Measurements from ENCODE around the gene FUBP3.

Gene FUBP3

DNA sequence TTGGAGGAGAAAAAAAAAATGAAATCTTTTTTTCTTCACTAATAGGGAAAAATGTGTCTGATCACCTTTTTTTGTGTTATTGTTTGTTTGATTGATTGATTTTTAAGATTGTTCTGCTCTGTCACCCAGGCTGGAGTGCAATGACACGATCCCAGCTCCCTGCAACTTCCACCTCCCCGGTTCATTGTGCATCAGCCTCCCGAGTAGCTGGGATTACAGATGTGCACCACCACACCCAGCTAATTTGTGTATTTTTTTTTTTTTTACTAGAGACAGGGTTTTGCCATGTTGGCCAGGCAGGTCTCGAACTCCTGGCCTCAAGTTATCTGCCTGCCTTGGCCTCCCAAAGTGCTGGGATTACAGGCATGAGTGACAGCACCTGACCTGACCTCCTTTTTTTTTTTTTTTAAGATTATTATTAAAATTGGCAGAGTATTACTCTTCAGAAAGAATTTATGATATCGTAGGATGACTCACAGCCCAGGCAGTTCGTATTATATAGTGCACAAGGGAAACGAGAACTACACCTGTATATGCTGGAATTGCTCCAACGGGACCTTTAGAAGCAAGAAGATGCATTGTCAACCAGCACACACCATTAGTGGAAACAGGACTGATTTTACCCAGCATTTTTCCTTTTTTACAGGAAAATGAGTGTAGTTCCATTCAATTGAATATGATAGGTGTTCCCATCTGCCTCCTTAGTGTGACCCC, 27.7 kb downstream of the FUBP3 start:
- in situ Hi-C loops (cut with MboI; ENCODE audit: low sequenced_read_pairs): no loop called here

DNA sequence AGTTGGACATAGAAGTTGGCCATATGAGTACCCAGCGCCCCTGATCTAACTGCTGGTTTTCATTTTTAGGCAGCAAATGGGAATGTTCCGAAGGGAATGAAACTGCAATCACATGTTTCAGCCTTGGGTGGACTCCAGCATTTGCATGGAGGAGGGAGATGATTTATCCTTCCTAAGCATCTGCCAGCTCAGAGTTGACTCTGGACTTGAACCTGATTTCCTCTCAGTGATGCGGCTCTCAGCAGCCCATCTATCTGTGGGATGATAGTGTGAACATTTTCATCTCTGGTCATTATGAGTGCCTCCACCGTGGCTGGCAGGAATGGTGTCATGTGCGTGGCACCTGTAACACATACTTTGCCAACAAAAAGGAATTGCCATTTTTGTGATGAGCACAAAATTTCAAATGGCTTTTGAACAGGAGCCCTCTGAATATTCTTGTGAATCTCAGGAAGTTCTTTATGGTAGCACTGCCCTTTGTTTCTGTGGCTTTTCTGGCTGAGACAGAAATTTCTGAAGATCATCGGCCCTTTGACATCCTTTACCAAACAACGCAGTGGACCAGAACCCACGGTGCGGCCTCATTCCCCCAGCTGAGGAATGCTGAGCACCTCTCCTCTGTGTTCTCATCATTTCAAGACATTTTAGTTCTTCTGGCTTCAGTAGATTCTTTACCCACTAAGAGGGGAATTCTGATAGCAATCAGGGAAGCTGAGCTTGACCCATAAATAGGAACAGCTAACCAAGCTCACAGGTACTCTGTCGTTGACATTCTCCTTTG, 28.5 kb downstream of the FUBP3 start:
- in situ Hi-C loops (cut with MboI; ENCODE audit: low sequenced_read_pairs): no loop called here

DNA sequence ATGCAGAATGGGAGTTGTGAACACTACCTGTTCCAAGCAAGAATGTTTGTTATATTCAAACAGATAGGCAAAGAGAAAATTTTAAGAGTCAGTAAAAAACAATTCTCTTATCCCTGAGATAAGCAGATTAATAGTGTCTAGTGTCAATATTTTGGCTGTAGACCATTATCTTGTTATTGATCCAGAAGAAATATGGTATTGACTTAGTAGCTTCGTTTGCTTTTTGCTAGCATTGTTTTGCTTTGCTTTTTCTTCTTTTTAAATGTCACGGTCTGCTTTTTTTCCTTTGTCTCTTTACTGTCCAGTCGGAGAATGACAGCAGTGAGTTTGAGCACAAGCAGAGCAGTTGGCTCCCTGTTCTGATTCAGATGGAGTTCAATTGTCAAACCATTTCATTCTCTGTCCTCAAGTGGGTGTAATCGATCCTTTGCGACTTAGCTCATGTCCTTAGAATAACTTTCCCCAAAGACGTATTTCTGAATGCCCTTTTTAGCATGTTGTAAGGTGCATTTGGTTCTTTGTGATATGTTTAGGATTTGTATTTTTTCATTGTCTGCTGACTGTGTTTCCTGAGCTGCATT, 29.3 kb downstream of the FUBP3 start:
- in situ Hi-C loops (cut with MboI; ENCODE audit: low sequenced_read_pairs): no loop called here

GRCh38 chr9:130609163-130609562, 29.8 kb downstream of the FUBP3 start:
- in situ Hi-C loops (cut with MboI; ENCODE audit: low sequenced_read_pairs): no loop called here

GRCh38 chr9:130610862-130611707, 31.7 kb downstream of the FUBP3 start:
- in situ Hi-C loops (cut with MboI; ENCODE audit: low sequenced_read_pairs): no loop called here

DNA sequence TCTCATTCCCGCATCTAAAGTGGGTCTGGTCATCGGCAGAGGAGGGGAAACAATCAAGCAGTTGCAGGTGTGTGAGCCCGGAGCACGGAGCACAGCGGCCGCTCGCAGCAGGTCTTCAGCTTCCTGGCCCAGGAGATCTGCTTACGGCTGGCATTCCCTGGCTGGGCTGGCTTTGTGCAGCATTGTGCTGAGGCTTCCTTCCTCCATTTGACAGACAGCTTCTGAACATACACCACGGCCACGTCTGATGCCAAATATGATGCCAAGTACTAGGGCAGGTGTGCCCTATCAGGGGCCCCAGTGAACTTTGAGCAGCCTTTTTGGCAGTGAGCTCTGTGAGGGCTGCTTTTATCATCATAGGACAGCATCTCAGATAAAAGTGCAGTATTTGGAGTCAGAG, 37.1 kb downstream of the FUBP3 start:
- in situ Hi-C loops (cut with MboI; ENCODE audit: low sequenced_read_pairs): no loop called here

GRCh38 chr9:130623466-130623865, 44.1 kb downstream of the FUBP3 start:
- in situ Hi-C loops (cut with MboI; ENCODE audit: low sequenced_read_pairs): no loop called here

- in situ Hi-C loops (cut with MboI; ENCODE audit: low sequenced_read_pairs): no loop called here
These were observed 44.8 kb downstream of the FUBP3 start for GRCh38 chr9:130624154-130624553.

DNA sequence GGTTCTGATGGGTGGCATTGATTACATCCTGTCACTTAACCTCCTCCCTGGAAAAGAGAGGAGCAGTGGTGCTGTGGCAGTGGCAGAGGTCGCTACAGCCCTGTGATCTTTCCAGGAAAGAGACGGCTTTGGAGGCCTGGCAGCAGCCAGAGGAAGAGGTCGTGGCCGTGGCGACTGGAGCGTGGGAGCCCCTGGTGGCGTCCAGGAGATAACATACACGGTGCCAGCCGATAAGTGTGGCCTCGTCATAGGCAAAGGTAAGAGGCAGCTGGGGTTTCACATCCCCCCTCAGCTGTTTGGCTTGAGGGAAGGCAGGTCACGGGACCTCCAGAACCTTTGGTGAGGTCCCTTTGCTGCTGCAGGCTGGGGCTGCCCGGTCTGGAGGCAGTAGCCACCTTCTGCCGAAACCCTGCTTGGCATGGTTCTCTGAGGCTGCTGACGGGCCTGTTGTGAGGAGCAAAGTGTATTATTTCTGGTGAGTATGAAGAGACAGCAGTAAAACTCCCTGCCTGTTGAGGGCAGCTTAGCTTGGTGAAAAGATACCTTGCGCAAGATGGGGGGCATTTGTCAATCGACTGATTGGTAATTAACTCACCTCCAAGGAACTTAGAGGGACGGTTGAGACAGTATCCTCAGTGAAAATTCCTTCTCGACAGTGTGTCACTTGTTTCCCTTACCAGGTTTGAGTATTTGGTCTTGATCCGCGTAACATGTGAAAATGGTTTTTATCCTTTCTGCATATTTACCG, 47.0 kb downstream of the FUBP3 start:
- in situ Hi-C loops (cut with MboI; ENCODE audit: low sequenced_read_pairs): no loop called here

DNA sequence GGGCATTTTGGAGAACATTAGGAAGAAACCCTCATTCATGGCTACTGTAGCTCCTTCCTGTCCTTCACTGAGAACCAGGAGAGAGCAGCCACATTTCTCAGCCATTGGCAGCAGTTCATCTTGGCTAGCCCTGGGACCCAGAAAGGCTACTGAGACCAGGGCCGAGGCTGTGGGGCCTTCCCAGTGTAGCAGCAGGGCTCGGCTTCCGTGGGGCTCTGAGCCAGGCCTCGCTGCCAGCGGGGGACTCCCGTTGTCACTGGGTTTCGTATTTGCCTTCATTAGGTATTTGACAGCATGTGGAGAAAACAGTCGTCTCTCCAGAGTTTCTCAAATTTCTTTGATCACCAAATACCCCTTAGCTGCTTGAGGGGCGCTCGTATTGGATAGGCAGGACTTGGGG, 47.7 kb downstream of the FUBP3 start:
- in situ Hi-C loops (cut with MboI; ENCODE audit: low sequenced_read_pairs): no loop called here

DNA sequence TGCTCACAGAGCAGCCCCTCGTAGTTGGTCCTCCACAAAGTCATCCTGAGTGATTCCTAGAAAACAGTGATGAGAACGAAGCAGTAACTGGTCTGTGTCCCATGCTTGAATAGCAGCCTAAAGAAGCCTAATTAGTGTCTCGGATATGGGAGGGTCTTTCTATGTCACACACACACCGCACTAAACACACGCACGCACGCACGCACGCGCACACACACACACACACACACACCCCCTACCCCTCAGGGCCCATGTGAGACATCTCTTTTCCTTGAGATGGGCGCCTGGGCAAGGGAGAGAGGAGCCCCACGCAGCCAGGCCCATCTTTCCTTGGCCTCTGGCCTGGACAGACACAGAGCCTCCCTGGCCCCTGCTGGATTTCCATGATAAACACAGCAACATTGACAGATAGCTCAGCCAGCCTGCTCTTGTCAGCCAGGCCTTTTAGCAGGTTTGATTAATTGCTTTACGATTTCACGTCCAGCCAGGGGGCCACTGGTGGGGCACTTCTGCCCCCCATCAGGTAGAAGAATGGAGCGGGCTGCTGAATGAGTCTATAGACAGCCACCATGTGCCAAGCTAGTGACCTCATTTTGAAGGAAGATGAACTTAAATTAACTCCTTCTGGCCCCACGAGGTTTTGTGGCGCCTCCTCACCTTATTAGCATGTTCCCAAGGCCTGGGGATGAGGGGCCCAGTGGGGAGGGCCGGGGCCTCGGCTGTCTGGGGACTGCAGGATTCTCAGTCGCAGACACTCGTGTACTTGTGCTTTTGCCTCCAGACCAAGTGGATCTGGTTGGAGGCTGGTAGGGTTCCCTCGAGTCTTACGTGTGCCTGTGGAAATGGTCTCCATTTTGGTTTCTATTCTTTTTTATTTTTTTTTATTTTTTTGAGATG, 48.8 kb downstream of the FUBP3 start:
- in situ Hi-C loops (cut with MboI; ENCODE audit: low sequenced_read_pairs): no loop called here

DNA sequence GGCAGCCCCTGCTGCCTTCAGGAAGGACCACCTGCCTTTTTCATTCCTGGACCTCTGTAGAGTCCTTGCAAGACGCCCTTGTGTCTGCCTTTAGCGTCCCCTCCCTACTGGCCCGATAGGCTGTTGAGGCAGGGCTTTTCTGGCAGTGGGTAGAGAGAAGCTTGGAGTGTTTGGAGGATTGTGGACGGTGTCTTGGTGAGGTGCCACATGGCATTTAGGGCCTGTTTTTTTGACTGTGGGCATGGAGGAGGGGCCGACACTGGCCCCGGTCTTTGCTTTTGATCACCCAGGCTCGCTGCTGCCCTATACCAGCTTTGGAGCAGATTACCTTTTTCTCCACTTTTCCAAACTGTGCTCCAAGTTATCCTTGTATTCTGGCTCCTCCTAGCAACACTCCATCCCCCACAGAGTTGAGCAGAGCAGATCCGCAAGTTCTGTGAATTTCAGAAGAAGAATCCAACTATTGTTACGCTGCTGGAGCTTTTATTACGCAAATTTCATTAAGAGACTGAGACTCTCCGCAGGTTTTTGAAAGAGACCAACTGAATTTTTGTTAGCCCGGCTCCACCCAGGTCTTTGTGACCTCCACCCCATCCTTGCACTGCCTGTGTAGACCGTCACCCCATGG, 50.2 kb downstream of the FUBP3 start:
- in situ Hi-C loops (cut with MboI; ENCODE audit: low sequenced_read_pairs): no loop called here

GRCh38 chr9:130630071-130630450, 50.7 kb downstream of the FUBP3 start:
- in situ Hi-C loops (cut with MboI; ENCODE audit: low sequenced_read_pairs): no loop called here

DNA sequence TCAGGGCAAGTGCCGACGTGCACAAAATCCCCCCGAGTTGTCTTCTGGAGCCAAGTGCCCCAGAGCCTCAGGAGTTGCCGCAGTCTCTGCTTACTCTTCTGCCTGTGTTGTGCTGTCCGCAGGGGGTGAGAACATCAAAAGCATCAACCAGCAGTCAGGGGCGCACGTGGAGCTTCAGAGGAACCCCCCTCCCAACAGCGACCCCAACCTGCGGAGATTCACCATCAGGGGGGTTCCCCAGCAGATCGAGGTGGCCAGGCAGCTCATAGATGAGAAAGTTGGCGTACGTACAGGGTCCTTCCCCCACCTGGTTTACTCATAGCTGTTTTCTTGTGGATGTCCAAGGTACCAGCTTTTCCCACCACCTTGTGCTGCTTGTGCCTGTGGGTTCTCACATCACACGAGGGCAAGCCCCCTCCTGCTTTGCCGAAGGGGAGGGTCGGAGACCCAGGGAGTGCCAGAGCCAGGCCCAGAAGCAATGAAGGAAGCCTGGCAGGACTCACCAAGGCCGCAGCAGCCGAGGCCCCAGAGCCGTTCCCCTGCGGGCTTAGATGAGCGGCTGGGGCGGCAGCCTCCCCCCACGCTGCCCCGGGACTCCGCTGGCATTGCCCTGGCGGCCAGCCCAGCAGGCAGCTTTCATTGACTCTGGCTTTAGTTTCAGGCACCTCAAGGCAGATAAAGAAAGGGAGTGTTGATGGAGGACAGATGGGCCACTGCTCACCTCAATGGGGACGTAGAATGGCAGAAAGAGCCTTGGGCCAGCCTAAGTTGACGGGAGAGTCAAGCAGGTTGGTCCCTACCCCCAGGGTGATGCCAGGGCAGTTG, 51.3 kb downstream of the FUBP3 start:
- in situ Hi-C loops (cut with MboI; ENCODE audit: low sequenced_read_pairs): no loop called here

GRCh38 chr9:130631331-130632080, 52.1 kb downstream of the FUBP3 start:
- in situ Hi-C loops (cut with MboI; ENCODE audit: low sequenced_read_pairs): no loop called here

DNA sequence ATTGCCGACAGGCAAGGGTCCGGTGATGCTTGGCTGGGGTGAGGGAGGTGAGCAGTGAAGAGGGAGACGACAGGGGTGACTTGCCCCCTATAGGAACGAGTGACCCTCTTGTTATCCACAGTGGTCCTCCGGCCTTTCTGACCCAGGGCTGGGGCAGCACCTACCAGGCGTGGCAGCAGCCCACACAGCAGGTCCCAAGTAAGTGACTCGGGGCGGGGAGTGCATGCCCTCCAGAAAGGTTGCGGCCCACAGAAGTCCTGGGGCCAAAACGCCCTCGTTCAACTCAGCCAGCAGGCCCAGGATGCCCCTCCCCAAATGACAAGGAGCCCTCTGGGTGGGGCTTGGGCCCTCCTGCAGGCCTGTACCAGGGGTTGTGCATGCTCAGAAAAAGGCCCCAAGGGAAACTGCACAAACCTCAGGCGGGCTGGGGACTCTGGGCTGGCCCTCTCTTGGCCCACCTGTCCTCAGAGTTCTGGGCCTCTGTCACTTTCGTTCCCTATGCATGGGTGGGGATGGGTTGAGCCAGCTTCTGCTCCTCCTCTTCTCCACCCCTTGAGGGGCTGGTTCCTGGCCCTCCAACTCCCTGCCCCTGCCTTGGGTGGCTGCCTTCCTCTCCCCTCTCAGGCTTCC, 52.8 kb downstream of the FUBP3 start:
- in situ Hi-C loops (cut with MboI; ENCODE audit: low sequenced_read_pairs): no loop called here

- in situ Hi-C loops (cut with MboI; ENCODE audit: low sequenced_read_pairs): no loop called here
These were observed 53.5 kb downstream of the FUBP3 start for GRCh38 chr9:130632841-130633240.

Data from HL-60/S4 treated with retinoic acid at 250 ng/mL for 4 days and 3 days (cell line).